Esophagus muscularis mucosa (tissue), 4 donors: Measurements from ENCODE around the gene DDR2. TPM values are rescaled to one million over a fixed set of nuclear protein-coding genes. Genes with fewer than 3 reads are reported as not detected.

ENCODE experiments used
- DNase-seq: peaks from one replicate; pipeline ENCODE4 v3.0.0-alpha.2; 2017; ENCODE audit errors: extremely low spot score
- H3K27ac ChIP-seq, 4 donors: fragments of 200-600 bp; sonication (generic); replicated peaks in 1 of 4; 1 replicate in 3 of 4; 2 replicates in 1 of 4; pipeline ENCODE4 v1.5.1; 2016 to 2019; ENCODE audit warnings: mild to moderate bottlenecking in 1 of 4
- H3K27me3 ChIP-seq, 4 donors: fragments of 200-600 bp; sonication (generic); one replicate each; pipeline versions ENCODE4 v1.5.1 to v1.6.0; 2016 to 2019
- H3K36me3 ChIP-seq, 4 donors: fragments of 200-600 bp; sonication (generic); one replicate each; pipeline ENCODE4 v1.5.1; 2016 to 2019
- H3K4me1 ChIP-seq, 4 donors: fragments of 200-600 bp; sonication (generic); one replicate each; pipeline ENCODE4 v1.5.1; 2016 to 2019
- H3K4me3 ChIP-seq, 4 donors: fragments of 200-600 bp; sonication (generic); 1 replicate in 2 of 4; 2 replicates in 2 of 4; pipeline ENCODE4 v1.5.1; 2016 to 2019; ENCODE audit warnings: mild to moderate bottlenecking in 4 of 4, moderate library complexity in 1 of 4
- H3K9me3 ChIP-seq, 4 donors: fragments of 200-600 bp; sonication (generic); 1 replicate in 3 of 4; 2 replicates in 1 of 4; pipeline ENCODE4 v1.5.1; 2016 to 2019
- EP300 ChIP-seq: sonication (generic); formaldehyde crosslinking; IDR thresholded peaks from one replicate; pipeline ENCODE4 v1.6.1; 2017; ENCODE audit warnings: antibody characterized with exemption
- POLR2A ChIP-seq: fragments of 450-650 bp; IDR thresholded peaks from one replicate; pipeline ENCODE4 v1.6.1; 2017; ENCODE audit warnings: antibody characterized with exemption, moderate library complexity, mild to moderate bottlenecking, low read depth
- POLR2AphosphoS5 ChIP-seq, 2 donors: sonication (generic); formaldehyde crosslinking; IDR thresholded peaks; one replicate each; pipeline ENCODE4 v1.6.1; 2017; ENCODE audit warnings: antibody characterized with exemption in 2 of 2
- WGBS: methylation state at CpG from one replicate; pipeline ENCODE4 v1.1.5; 2018; 5-methylcytosine and 5-hydroxymethylcytosine counted together
- intact Hi-C: fragments of 100-400 bp; cut with DNase I; formaldehyde crosslinking; loops from one replicate; pipeline ENCODE4 v1.15.1; 2023
- total RNA-seq, 4 donors: library from RNA; depleted of rRNA; stranded (reverse); fragments of >200 nt; gene quantifications; one replicate each; pipeline versions ENCODE4 v1.1.0 to v1.2.1, GENCODE V29; 2016
- TF ChIP-seq, protein P1 (sequence below), 3 experiments: fragments of 200-600 bp in 2 of 3; fragments of 450-650 bp in 1 of 3; sonication (generic) in 2 of 3; IDR thresholded peaks; one replicate each; pipeline ENCODE4 v1.5.1; 2017 to 2019; ENCODE audit warnings: antibody characterized with exemption in 3 of 3, mild to moderate bottlenecking in 2 of 3, moderate library complexity in 1 of 3

The DDR2 gene
- total RNA-seq, 4 donors from 2014 or later: 143 to 194 (median 175) TPM

DNA sequence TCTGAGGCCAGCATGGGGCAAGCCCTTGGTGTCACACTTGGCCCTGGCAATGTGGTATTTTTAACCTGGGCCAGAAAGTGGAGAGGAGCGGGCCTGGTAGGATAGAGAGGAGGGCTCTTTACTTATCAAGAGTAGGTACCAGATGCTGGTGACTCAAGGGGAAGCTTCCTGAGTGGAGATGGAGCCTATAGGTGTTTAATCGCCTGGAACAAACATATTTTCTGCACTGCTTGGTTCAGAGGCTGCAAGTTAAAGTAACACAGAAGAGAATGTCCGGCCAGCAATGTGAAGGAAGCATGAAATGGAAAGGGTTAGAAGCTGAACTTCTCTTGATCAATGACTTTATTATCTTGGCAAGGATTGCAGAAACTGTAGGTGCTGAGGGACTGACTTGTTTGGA lies 74.3 kb downstream of the DDR2 start:
- H3K4me3 ChIP-seq: no peak overlapping the region
- TF ChIP-seq POLR2A: no peak
- no peak for TF ChIP-seq EP300
- no peak for TF ChIP-seq POLR2AphosphoS5 (IDR thresholded peaks at IDR 0.05)
- TF ChIP-seq, protein P1, sequence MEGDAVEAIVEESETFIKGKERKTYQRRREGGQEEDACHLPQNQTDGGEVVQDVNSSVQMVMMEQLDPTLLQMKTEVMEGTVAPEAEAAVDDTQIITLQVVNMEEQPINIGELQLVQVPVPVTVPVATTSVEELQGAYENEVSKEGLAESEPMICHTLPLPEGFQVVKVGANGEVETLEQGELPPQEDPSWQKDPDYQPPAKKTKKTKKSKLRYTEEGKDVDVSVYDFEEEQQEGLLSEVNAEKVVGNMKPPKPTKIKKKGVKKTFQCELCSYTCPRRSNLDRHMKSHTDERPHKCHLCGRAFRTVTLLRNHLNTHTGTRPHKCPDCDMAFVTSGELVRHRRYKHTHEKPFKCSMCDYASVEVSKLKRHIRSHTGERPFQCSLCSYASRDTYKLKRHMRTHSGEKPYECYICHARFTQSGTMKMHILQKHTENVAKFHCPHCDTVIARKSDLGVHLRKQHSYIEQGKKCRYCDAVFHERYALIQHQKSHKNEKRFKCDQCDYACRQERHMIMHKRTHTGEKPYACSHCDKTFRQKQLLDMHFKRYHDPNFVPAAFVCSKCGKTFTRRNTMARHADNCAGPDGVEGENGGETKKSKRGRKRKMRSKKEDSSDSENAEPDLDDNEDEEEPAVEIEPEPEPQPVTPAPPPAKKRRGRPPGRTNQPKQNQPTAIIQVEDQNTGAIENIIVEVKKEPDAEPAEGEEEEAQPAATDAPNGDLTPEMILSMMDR (IDR thresholded peaks at IDR 0.05): no peak
- H3K27me3 ChIP-seq: no peaks in the 10 kb centered on the region
- H3K27ac ChIP-seq: peak overlapping the region in 1 of 4 donors; percentile 37
- H3K4me1 ChIP-seq: peaks cover 44 to 95% (median 85%) of the 10 kb centered on the region in 4 donors
- no peaks in the 10 kb centered on the region for H3K9me3 ChIP-seq
- peaks cover 0 to 7% (median 0%) of the 10 kb centered on the region in 4 donors for H3K36me3 ChIP-seq
- intact Hi-C loops: no loop called here
- DNase-seq: no peak
- 92% methylated on average over 3 of the region's 3 CpGs for WGBS

DNA sequence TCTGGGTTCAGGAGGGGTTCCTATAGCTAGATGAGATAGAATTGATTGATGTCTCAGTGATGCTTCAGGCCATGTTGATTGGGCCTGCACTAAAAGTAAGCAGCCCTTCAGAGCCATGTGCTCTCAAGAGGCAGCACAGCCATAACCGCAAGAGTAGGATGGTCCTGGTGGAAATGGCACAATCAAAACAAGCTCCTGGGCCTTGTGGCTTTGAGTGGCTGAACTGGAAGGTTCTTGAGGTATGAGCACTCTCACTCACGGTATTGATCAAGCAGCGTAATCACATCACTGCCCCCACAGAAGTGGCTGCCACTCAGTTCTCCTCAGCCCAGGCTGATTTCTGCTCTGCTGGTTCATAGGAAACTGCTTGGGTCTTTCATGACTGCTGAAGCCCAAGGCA lies 76.0 kb downstream of the DDR2 start:
- WGBS: 81% methylated on average over 3 of the region's 3 CpGs
- Histone ChIP-seq H3K4me1 (peaks cover 44 to 99% (median 94%) of the 10 kb centered on the region in 4 donors), H3K9me3 (no peaks in the 10 kb centered on the region)

DNA sequence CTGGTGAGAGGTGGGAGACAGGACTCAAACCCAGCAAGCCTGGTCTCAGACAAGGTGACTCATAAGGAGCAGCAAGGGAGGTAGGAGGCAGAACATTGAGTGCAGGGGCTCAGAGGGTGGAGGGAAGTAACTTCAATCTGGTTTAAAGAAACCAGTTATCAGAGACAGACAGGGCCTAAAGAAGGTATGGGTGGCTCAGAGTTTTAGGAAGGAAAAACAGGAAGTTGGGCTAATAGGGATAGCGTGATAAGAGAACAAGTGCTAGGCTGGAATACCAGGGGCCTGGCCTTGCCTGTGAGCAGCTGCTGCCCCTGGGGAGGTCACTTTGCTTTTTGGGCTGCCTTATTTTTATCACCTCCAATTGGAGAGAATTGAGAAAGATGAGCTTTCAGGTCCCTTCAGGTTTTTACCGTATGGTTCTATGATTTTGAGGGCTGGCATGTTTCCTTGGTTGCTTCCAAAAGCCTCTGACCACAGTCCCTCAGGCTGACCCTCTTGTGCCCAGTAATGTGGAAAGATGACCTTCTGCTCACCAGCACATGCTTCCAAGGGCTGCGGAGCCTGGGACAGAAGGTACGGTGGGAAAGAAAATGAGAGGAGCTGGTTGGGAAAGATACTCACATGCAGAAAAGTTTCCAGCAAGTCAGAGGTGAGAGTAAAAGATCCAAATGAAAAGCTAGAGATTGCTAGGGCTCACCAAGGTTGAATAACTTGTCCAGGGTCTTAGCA lies 77.0 kb downstream of the DDR2 start:
- peak overlapping the region; percentile 64 to 80 (median 70) for H3K27ac ChIP-seq

More for the DNA sequence above, 76.0 kb downstream of the DDR2 start:
- intact Hi-C loops: no loop called here
- no peaks in the 10 kb centered on the region for H3K27me3 ChIP-seq
- no peak for TF ChIP-seq POLR2A
- TF ChIP-seq EP300: no peak
- TF ChIP-seq, protein P1 (IDR thresholded peaks at IDR 0.05): no peak
- TF ChIP-seq POLR2AphosphoS5 (IDR thresholded peaks at IDR 0.05): no peak
- no peak for DNase-seq
- peak overlapping the region in 3 of 4 donors; percentile 70 to 80 (median 71) for H3K27ac ChIP-seq
- no peak overlapping the region for H3K4me3 ChIP-seq
- peaks cover 0 to 7% (median 0%) of the 10 kb centered on the region in 4 donors for H3K36me3 ChIP-seq

DNA sequence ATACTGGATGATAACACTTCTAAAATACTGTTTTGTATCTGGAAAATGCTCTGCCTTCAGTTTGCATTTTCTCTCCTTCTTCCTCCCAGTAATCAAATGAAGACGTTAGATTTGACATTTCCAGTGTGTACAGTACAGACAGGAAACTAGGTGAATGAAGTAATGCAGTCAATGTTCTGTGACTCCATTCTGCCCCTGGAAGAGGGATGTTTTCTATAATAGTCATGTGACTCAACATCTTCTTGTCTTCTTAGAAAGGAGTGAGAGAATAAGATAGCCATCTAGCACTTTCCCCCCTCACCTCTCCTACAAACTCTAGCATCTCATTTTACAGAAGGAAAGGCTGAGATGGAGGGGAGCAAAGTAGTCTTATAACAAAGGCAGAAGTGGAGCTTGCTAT lies 77.6 kb downstream of the DDR2 start:
- Histone ChIP-seq H3K4me3 (no peak overlapping the region), H3K9me3 (no peaks in the 10 kb centered on the region), H3K27me3 (no peaks in the 10 kb centered on the region), H3K4me1 (peaks cover 39 to 93% (median 89%) of the 10 kb centered on the region in 4 donors), H3K27ac (peak overlapping the region; percentile 64 to 80 (median 70)), H3K36me3 (peaks cover 0 to 7% (median 0%) of the 10 kb centered on the region in 4 donors)
- TF ChIP-seq, protein P1 (IDR thresholded peaks at IDR 0.05): no peak
- TF ChIP-seq POLR2A (no peak), POLR2AphosphoS5 (IDR thresholded peaks at IDR 0.05) (no peak), EP300 (no peak)
- 25% methylated on average over 1 of the region's 1 CpG for WGBS
- no peak for DNase-seq
- intact Hi-C loops: no loop called here

More for the DNA sequence above, 77.0 kb downstream of the DDR2 start:
- Histone ChIP-seq H3K9me3 (no peaks in the 10 kb centered on the region), H3K27me3 (no peaks in the 10 kb centered on the region), H3K4me1 (peaks cover 44 to 93% (median 89%) of the 10 kb centered on the region in 4 donors), H3K36me3 (peaks cover 0 to 7% (median 0%) of the 10 kb centered on the region in 4 donors), H3K4me3 (no peak overlapping the region)
- no peak for DNase-seq
- WGBS: 67% methylated on average over 4 of the region's 4 CpGs
- TF ChIP-seq EP300: no peak
- TF ChIP-seq POLR2AphosphoS5 (IDR thresholded peaks at IDR 0.05): no peak
- no peak for TF ChIP-seq POLR2A
- TF ChIP-seq, protein P1 (IDR thresholded peaks at IDR 0.05): no peak
- intact Hi-C loops: no loop called here
